ENCODE results near the gene RPS25.
A peak's percentile ranks its signal among the peaks of the same experiment; 100 is the strongest.
"Not testable (repeated sequence)": the region's sequence is repeated elsewhere in the genome, so short reads cannot be mapped to it uniquely, and the experiment has no call there.

The RPS25 gene

GRCh38 chr11:119018074-119018938 is at the start of gene RPS25, which contains the start of gene TRAPPC4:
Gene RPS25, minus strand, starts transcription at chr11:119018343. Its CDS starts 59 bp downstream, at chr11:119018284.
Gene TRAPPC4, plus strand, starts transcription at chr11:119018766. Its CDS starts 30 bp downstream, at chr11:119018796.
- Mint-ChIP-seq H3K27me3 (no peaks in the 10 kb centered on the region), H3K4me1 (ENCODE audit: low read depth) (peaks cover 56% of the 10 kb centered on the region), H3K36me3 (peaks cover 21% of the 10 kb centered on the region), H3K4me3 (peak within 1 kb of the TSS; percentile 99), H3K9me3 (ENCODE audit: low read depth) (no peaks in the 10 kb centered on the region), H3K27ac (peak within 1 kb of the TSS; percentile 100)

- Mint-ChIP-seq H3K4me3 (peak within 1 kb of the TSS; percentile 95), H3K27me3 (no peaks in the 10 kb centered on the region), H3K36me3 (no peaks in the 10 kb centered on the region), H3K9me3 (ENCODE audit: low read depth) (no peaks in the 10 kb centered on the region), H3K4me1 (ENCODE audit: low read depth) (peaks cover 42% of the 10 kb centered on the region), H3K27ac (peak within 1 kb of the TSS; percentile 98)
Measured at GRCh38 chr11:119067371-119068222, 49.5 kb upstream of the RPS25 start, which contains the start of gene VPS11. Gene VPS11, plus strand, starts transcription at chr11:119067818. Its CDS starts 6 bp downstream, at chr11:119067824.

GRCh38 chr11:119065369-119065768 is 47.2 kb upstream of the RPS25 start:
- no peaks in the 10 kb centered on the region for H3K27me3 Mint-ChIP-seq
- H3K9me3 Mint-ChIP-seq (ENCODE audit: low read depth): no peaks in the 10 kb centered on the region
- peak overlapping the region; percentile 95 for H3K4me3 Mint-ChIP-seq
- H3K36me3 Mint-ChIP-seq: no peaks in the 10 kb centered on the region
- peak overlapping the region; percentile 73 for H3K27ac Mint-ChIP-seq
- peaks cover 41% of the 10 kb centered on the region for H3K4me1 Mint-ChIP-seq (ENCODE audit: low read depth)

GRCh38 chr11:119062779-119063178 is 44.6 kb upstream of the RPS25 start:
- H3K27me3 Mint-ChIP-seq: no peaks in the 10 kb centered on the region
- H3K4me3 Mint-ChIP-seq: no peak overlapping the region
- H3K9me3 Mint-ChIP-seq (ENCODE audit: low read depth): no peaks in the 10 kb centered on the region
- no peak overlapping the region for H3K27ac Mint-ChIP-seq
- no peaks in the 10 kb centered on the region for H3K36me3 Mint-ChIP-seq
- peaks cover 32% of the 10 kb centered on the region for H3K4me1 Mint-ChIP-seq (ENCODE audit: low read depth)

- no peaks in the 10 kb centered on the region for H3K27me3 Mint-ChIP-seq
Measured at GRCh38 chr11:119061256-119061655, 43.1 kb upstream of the RPS25 start.

GRCh38 chr11:119059128-119059527 is 41.0 kb upstream of the RPS25 start:
- H3K27me3 Mint-ChIP-seq; H3K36me3 Mint-ChIP-seq; H3K27ac Mint-ChIP-seq; H3K4me3 Mint-ChIP-seq; H3K9me3 Mint-ChIP-seq (ENCODE audit: low read depth): not testable (repeated sequence)
- peaks cover 29% of the 10 kb centered on the region for H3K4me1 Mint-ChIP-seq (ENCODE audit: low read depth)

More at GRCh38 chr11:119061256-119061655, 43.1 kb upstream of the RPS25 start:
- Mint-ChIP-seq H3K36me3 (no peaks in the 10 kb centered on the region), H3K4me3 (no peak overlapping the region), H3K27ac (no peak overlapping the region), H3K9me3 (ENCODE audit: low read depth) (no peaks in the 10 kb centered on the region), H3K4me1 (ENCODE audit: low read depth) (peaks cover 27% of the 10 kb centered on the region)

GRCh38 chr11:119057000-119057769 is 39.0 kb upstream of the RPS25 start, which contains the start of gene HYOU1:
Gene HYOU1, minus strand, starts transcription at chr11:119057205. Its CDS starts 1,045 bp downstream, at chr11:119056160.
- H3K27me3 Mint-ChIP-seq: no peaks in the 10 kb centered on the region
- H3K36me3 Mint-ChIP-seq: peaks cover 11% of the 10 kb centered on the region
- peaks cover 29% of the 10 kb centered on the region for H3K4me1 Mint-ChIP-seq (ENCODE audit: low read depth)
- H3K27ac Mint-ChIP-seq: peak within 1 kb of the TSS; percentile 96
- H3K9me3 Mint-ChIP-seq (ENCODE audit: low read depth): no peaks in the 10 kb centered on the region
- H3K4me3 Mint-ChIP-seq: peak within 1 kb of the TSS; percentile 96

GRCh38 chr11:119056421-119056999 is 38.4 kb upstream of the RPS25 start:
- no peaks in the 10 kb centered on the region for H3K27me3 Mint-ChIP-seq
- peaks cover 33% of the 10 kb centered on the region for H3K4me1 Mint-ChIP-seq (ENCODE audit: low read depth)
- peak overlapping the region; percentile 96 for H3K27ac Mint-ChIP-seq
- peaks cover 13% of the 10 kb centered on the region for H3K36me3 Mint-ChIP-seq
- peak overlapping the region; percentile 96 for H3K4me3 Mint-ChIP-seq
- no peaks in the 10 kb centered on the region for H3K9me3 Mint-ChIP-seq (ENCODE audit: low read depth)

GRCh38 chr11:119055901-119056300 is 37.8 kb upstream of the RPS25 start:
- peak overlapping the region; percentile 94 for H3K4me3 Mint-ChIP-seq
- H3K27me3 Mint-ChIP-seq: no peaks in the 10 kb centered on the region
- peaks cover 13% of the 10 kb centered on the region for H3K36me3 Mint-ChIP-seq
- no peaks in the 10 kb centered on the region for H3K9me3 Mint-ChIP-seq (ENCODE audit: low read depth)
- peak overlapping the region; percentile 90 for H3K27ac Mint-ChIP-seq
- H3K4me1 Mint-ChIP-seq (ENCODE audit: low read depth): peaks cover 33% of the 10 kb centered on the region

- peaks cover 16% of the 10 kb centered on the region for H3K36me3 Mint-ChIP-seq
- H3K9me3 Mint-ChIP-seq (ENCODE audit: low read depth): no peaks in the 10 kb centered on the region
- no peak overlapping the region for H3K27ac Mint-ChIP-seq
- H3K4me1 Mint-ChIP-seq (ENCODE audit: low read depth): peaks cover 35% of the 10 kb centered on the region
- H3K4me3 Mint-ChIP-seq: peak overlapping the region; percentile 94
- H3K27me3 Mint-ChIP-seq: no peaks in the 10 kb centered on the region
Measured at GRCh38 chr11:119054418-119054817, 36.3 kb upstream of the RPS25 start.

- Mint-ChIP-seq H3K9me3 (ENCODE audit: low read depth) (no peaks in the 10 kb centered on the region), H3K4me3 (no peak overlapping the region), H3K27ac (peak overlapping the region; percentile 34), H3K27me3 (no peaks in the 10 kb centered on the region), H3K36me3 (peaks cover 17% of the 10 kb centered on the region), H3K4me1 (ENCODE audit: low read depth) (peaks cover 26% of the 10 kb centered on the region)
Measured at GRCh38 chr11:119052163-119052814, 34.1 kb upstream of the RPS25 start.

- Mint-ChIP-seq H3K4me1 (ENCODE audit: low read depth) (peaks cover 24% of the 10 kb centered on the region), H3K27ac (no peak overlapping the region), H3K4me3 (no peak overlapping the region)
Measured at GRCh38 chr11:119051440-119052162, 33.5 kb upstream of the RPS25 start.

GRCh38 chr11:119049081-119049480 is 30.9 kb upstream of the RPS25 start:
- Mint-ChIP-seq H3K36me3 (peaks cover 11% of the 10 kb centered on the region), H3K27ac (no peak overlapping the region)

More at GRCh38 chr11:119051440-119052162, 33.5 kb upstream of the RPS25 start:
- Mint-ChIP-seq H3K36me3 (peaks cover 19% of the 10 kb centered on the region), H3K27me3 (no peaks in the 10 kb centered on the region), H3K9me3 (ENCODE audit: low read depth) (no peaks in the 10 kb centered on the region)

More at GRCh38 chr11:119049081-119049480, 30.9 kb upstream of the RPS25 start:
- Mint-ChIP-seq H3K4me1 (ENCODE audit: low read depth) (peaks cover 9% of the 10 kb centered on the region), H3K9me3 (ENCODE audit: low read depth) (no peaks in the 10 kb centered on the region), H3K27me3 (no peaks in the 10 kb centered on the region), H3K4me3 (no peak overlapping the region)
